ENCODE results near the gene XRCC4. TPM values are rescaled to one million over a fixed set of nuclear protein-coding genes. Genes with fewer than 3 reads are reported as not detected.

XRCC4 gene
- total and polyA plus RNA-seq, 12 donors = 2.4 to 15.8 (median 6.3) TPM

GRCh38 chr5:83393504-83393866, 316.1 kb downstream of the XRCC4 start:
- intact Hi-C loops (cut with DNase I) = no loop called here
- no peaks in the 10 kb centered on the region for H3K9me3 ChIP-seq (replicated peaks in 1 of 3)
- H3K27me3 ChIP-seq = no peaks in the 10 kb centered on the region
- H3K27ac ChIP-seq = no peak overlapping the region
- WGBS, 4 donors = 73 to 97% (median 90%) methylated on average over 1 of the region's 1 CpG
- H3K4me3 ChIP-seq = no peak overlapping the region
- DNase-seq = no peak
- H3K36me3 ChIP-seq (replicated peaks in 1 of 2) = no peaks in the 10 kb centered on the region
- no peaks in the 10 kb centered on the region for H3K4me1 ChIP-seq (replicated peaks in 1 of 2)
- TF ChIP-seq POLR2A (IDR thresholded peaks at IDR 0.05) = no peak
- no peak for TF ChIP-seq CTCF (IDR thresholded peaks at IDR 0.05)

- 90 to 94% (median 91%) methylated on average over 2 of the region's 2 CpGs for WGBS, 4 donors
- no peaks in the 10 kb centered on the region for H3K27me3 ChIP-seq
- no peaks in the 10 kb centered on the region for H3K4me1 ChIP-seq (replicated peaks in 1 of 2)
- no peak overlapping the region for H3K27ac ChIP-seq
- intact Hi-C loops (cut with DNase I) = no loop called here
- H3K9me3 ChIP-seq (replicated peaks in 1 of 3) = no peaks in the 10 kb centered on the region
- no peaks in the 10 kb centered on the region for H3K36me3 ChIP-seq (replicated peaks in 1 of 2)
- DNase-seq = no peak
- TF ChIP-seq POLR2A (IDR thresholded peaks at IDR 0.05) = no peak
- no peak for TF ChIP-seq CTCF (IDR thresholded peaks at IDR 0.05)
- no peak overlapping the region for H3K4me3 ChIP-seq
These were observed 316.8 kb downstream of the XRCC4 start for GRCh38 chr5:83394190-83394589.

- Histone ChIP-seq H3K4me1 (replicated peaks in 1 of 2) (no peaks in the 10 kb centered on the region), H3K9me3 (replicated peaks in 1 of 3) (no peaks in the 10 kb centered on the region), H3K36me3 (replicated peaks in 1 of 2) (no peaks in the 10 kb centered on the region), H3K27ac (no peak overlapping the region), H3K4me3 (no peak overlapping the region), H3K27me3 (no peaks in the 10 kb centered on the region)
- WGBS, 4 donors = 60 to 84% (median 69%) methylated on average over 1 of the region's 1 CpG
- TF ChIP-seq POLR2A (IDR thresholded peaks at IDR 0.05) (no peak), CTCF (IDR thresholded peaks at IDR 0.05) (no peak)
- intact Hi-C loops (cut with DNase I) = no loop called here
- DNase-seq = no peak
These were observed 319.3 kb downstream of the XRCC4 start for GRCh38 chr5:83396662-83397061.

- TF ChIP-seq POLR2A (IDR thresholded peaks at IDR 0.05) = no peak
- no peak for TF ChIP-seq CTCF (IDR thresholded peaks at IDR 0.05)
- DNase-seq = no peak
- intact Hi-C loops (cut with DNase I) = no loop called here
- no peaks in the 10 kb centered on the region for H3K9me3 ChIP-seq (replicated peaks in 1 of 3)
- no peak overlapping the region for H3K4me3 ChIP-seq
- 71 to 89% (median 77%) methylated on average over 1 of the region's 1 CpG for WGBS, 4 donors
- H3K36me3 ChIP-seq (replicated peaks in 1 of 2) = no peaks in the 10 kb centered on the region
- H3K27ac ChIP-seq = no peak overlapping the region
- H3K27me3 ChIP-seq = no peaks in the 10 kb centered on the region
- H3K4me1 ChIP-seq (replicated peaks in 1 of 2) = no peaks in the 10 kb centered on the region
These were observed 320.3 kb downstream of the XRCC4 start for GRCh38 chr5:83397658-83398057.

Measured in adrenal gland (tissue), 12 donors.